Left lobe of liver (tissue), 2 donors: ENCODE results near the gene CYP8B1. TPM values are rescaled to one million over a fixed set of nuclear protein-coding genes. Genes with fewer than 3 reads are reported as not detected.
A peak's percentile ranks its signal among the peaks of the same experiment; 100 is the strongest.

Experiments used
- ATAC-seq: fragments of 200-7000 bp; cut with Tn5 transposase; one replicate; pipeline ENCODE4 v1.9.1; 2020; ENCODE audit warnings: mild to moderate bottlenecking, moderate library complexity
- DNase-seq: peaks from one replicate; pipeline ENCODE4 v3.0.0-alpha.2; 2020; ENCODE audit warnings: low spot score
- total RNA-seq: library from RNA; stranded (reverse); gene quantifications from one replicate; pipeline ENCODE4 v1.2.1, GENCODE V29; 2021
- donor health status: DM: no; HTN: no; CAD: no; lungs with moderate emphysema.
- donor health status: DM: no; HTN: yes; CAD: no.

The CYP8B1 gene
- total RNA-seq = 425 TPM

- ATAC-seq (peak; percentile 69), DNase-seq (peak; percentile 95)
These were observed at the start of gene CYP8B1 for GRCh38 chr3:42875325-42876151. Gene CYP8B1 (minus strand): TSS chr3:42875879. CDS start chr3:42875816, 63 bp downstream.

GRCh38 chr3:42923606-42924005 is 47.9 kb upstream of the CYP8B1 start:
- ATAC-seq (no peak), DNase-seq (no peak)

- no peak for ATAC-seq
- DNase-seq = no peak
These were observed 39.3 kb upstream of the CYP8B1 start for GRCh38 chr3:42914771-42915515.

- ATAC-seq = no peak
- no peak for DNase-seq
These were observed 35.9 kb upstream of the CYP8B1 start for GRCh38 chr3:42911551-42911950.

- ATAC-seq (no peak), DNase-seq (no peak)
These were observed 33.0 kb upstream of the CYP8B1 start for GRCh38 chr3:42908675-42909074.

GRCh38 chr3:42906848-42907183 is 31.1 kb upstream of the CYP8B1 start:
- no peak for ATAC-seq
- DNase-seq = no peak

GRCh38 chr3:42906070-42906847 is 30.6 kb upstream of the CYP8B1 start, which contains the start of gene ZNF662:
Gene ZNF662 (plus strand): TSS chr3:42906142. CDS start chr3:42908115, 1,973 bp downstream.
- DNase-seq (peak; percentile 58), ATAC-seq (peak; percentile 91)

GRCh38 chr3:42905740-42906069 is 30.0 kb upstream of the CYP8B1 start:
- ATAC-seq (no peak), DNase-seq (no peak)

- no peak for ATAC-seq
- DNase-seq = no peak
These were observed 28.4 kb upstream of the CYP8B1 start for GRCh38 chr3:42904076-42904475.

- DNase-seq (no peak), ATAC-seq (no peak)
These were observed 26.6 kb upstream of the CYP8B1 start for GRCh38 chr3:42902257-42902656.

- ATAC-seq (no peak), DNase-seq (no peak)
These were observed 25.4 kb upstream of the CYP8B1 start for GRCh38 chr3:42901073-42901415.

- ATAC-seq = no peak
These were observed 24.8 kb upstream of the CYP8B1 start for GRCh38 chr3:42900226-42901072.

GRCh38 chr3:42898896-42899675 is 23.4 kb upstream of the CYP8B1 start:
- DNase-seq (no peak), ATAC-seq (no peak)

More at GRCh38 chr3:42900226-42901072, 24.8 kb upstream of the CYP8B1 start:
- no peak for DNase-seq

GRCh38 chr3:42895580-42895868 is 19.8 kb upstream of the CYP8B1 start:
- ATAC-seq = no peak
- no peak for DNase-seq

GRCh38 chr3:42894698-42895579 is 19.3 kb upstream of the CYP8B1 start:
- ATAC-seq = no peak
- DNase-seq = no peak

- ATAC-seq (no peak), DNase-seq (no peak)
These were observed 17.1 kb upstream of the CYP8B1 start for GRCh38 chr3:42892807-42893206.

- DNase-seq (no peak), ATAC-seq (no peak)
These were observed 16.5 kb upstream of the CYP8B1 start for GRCh38 chr3:42892169-42892568.

- no peak for ATAC-seq
- no peak for DNase-seq
These were observed 15.4 kb upstream of the CYP8B1 start for GRCh38 chr3:42891042-42891441.

GRCh38 chr3:42887084-42887483 is 11.4 kb upstream of the CYP8B1 start:
- no peak for ATAC-seq
- no peak for DNase-seq
